ENCODE measurements around the gene GSX1.

DNA sequence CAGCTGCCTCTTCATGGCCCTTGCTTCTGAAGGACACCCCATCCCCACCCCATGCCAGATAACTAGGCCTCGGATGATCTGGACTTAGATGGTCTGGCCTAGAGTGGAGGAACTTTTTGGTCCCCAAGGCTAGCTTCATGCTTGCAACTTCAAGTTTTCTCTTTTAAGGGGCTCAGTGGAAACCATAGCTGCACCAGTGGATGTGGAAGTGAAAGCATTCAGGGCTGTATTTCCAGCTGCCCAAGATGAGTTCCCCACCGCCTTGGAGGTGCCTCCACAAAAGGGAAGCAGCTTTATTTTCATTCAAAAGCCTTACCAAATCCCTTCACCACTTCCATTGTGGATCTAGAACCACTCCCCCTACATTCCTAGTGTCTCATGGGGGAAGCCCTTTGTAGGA, 17.6 kb upstream of the GSX1 start:
- no peak for TF ChIP-seq POLR2A (IDR thresholded peaks at IDR 0.05; ENCODE audit: low read depth, low read length)
- no peak for TF ChIP-seq EZH2 (IDR thresholded peaks at IDR 0.05; ENCODE audit: borderline replicate concordance, low read depth, low read length, severe bottlenecking)
- TF ChIP-seq GATA2 (IDR thresholded peaks at IDR 0.05; ENCODE audit: insufficient read depth, insufficient read length, low read depth, low read length): no peak
- no peak for TF ChIP-seq POLR2AphosphoS5 (IDR thresholded peaks at IDR 0.05; ENCODE audit: insufficient read depth, low read depth, low read length)

Measured in endothelial cell of umbilical vein (primary cell).